GM23248 (cell line): ENCODE data around the gene WDR70.

Source experiments
- EZH2 ChIP-seq: fragments of 200-600 bp; sonication (generic); IDR thresholded peaks from 2 replicates; pipeline ENCODE4 v1.6.1; 2018; ENCODE audit warnings: antibody characterized with exemption, mild to moderate bottlenecking; ENCODE audit not compliant: insufficient read depth, poor library complexity, severe bottlenecking
- EZH2phosphoT487 ChIP-seq: fragments of 200-600 bp; sonication (generic); IDR thresholded peaks from 2 replicates; pipeline ENCODE4 v1.6.1; 2018; ENCODE audit warnings: antibody characterized with exemption, moderate library complexity, mild to moderate bottlenecking, low read depth; ENCODE audit not compliant: insufficient read depth

DNA sequence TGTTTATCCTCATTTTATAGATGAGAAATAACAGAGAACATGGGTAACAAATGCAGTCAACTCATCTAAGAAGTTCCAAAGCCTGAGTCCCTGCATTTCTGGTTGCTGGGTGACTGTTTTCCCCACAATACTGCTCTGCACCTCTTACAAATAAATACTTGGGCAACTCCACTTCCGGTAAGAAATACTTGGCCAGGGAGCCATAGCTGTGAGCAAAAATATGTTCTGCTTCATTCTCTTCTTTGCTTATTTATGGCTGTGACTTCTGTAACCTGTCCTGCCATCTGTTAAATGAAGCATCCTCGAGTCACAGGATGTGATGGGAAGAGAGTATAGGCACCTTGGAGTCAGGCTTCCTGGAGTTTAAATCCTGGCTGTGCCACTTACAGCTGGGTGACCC, 410.9 kb downstream of the WDR70 start:
- TF ChIP-seq EZH2phosphoT487 (no peak), EZH2 (no peak)
